ENCODE data around the gene LRRTM4.
"Not testable (repeated sequence)": the region's sequence is repeated elsewhere in the genome, so short reads cannot be mapped to it uniquely, and the experiment has no call there.

Gene LRRTM4

GRCh38 chr2:77054938-77055337 lies 467.2 kb downstream of the LRRTM4 start:
- no peak for DNase-seq

- no peak for DNase-seq
Measured at GRCh38 chr2:77046339-77046738, 475.8 kb downstream of the LRRTM4 start.

GRCh38 chr2:77045456-77045855 lies 476.7 kb downstream of the LRRTM4 start:
- not testable (repeated sequence) for DNase-seq

GRCh38 chr2:77034445-77034844 lies 487.7 kb downstream of the LRRTM4 start:
- no peak for DNase-seq

- DNase-seq, result not testable (repeated sequence)
Measured at GRCh38 chr2:77029237-77029636, 492.9 kb downstream of the LRRTM4 start.

- no peak for DNase-seq
Measured at GRCh38 chr2:77028032-77028600, 494.1 kb downstream of the LRRTM4 start.

GRCh38 chr2:77025714-77026113 lies 496.5 kb downstream of the LRRTM4 start:
- no peak for DNase-seq

- no peak for DNase-seq
Measured at GRCh38 chr2:77021161-77021560, 501.0 kb downstream of the LRRTM4 start.

GRCh38 chr2:77018219-77018618 lies 504.0 kb downstream of the LRRTM4 start:
- no peak for DNase-seq

- no peak for DNase-seq
Measured at GRCh38 chr2:77017355-77017745, 504.8 kb downstream of the LRRTM4 start.

GRCh38 chr2:77016443-77017354 lies 505.5 kb downstream of the LRRTM4 start:
- no peak for DNase-seq

- DNase-seq, result no peak
Measured at GRCh38 chr2:77013953-77014352, 508.2 kb downstream of the LRRTM4 start.

GRCh38 chr2:77013457-77013856 lies 508.7 kb downstream of the LRRTM4 start:
- DNase-seq, result no peak

GRCh38 chr2:77009307-77009706 lies 512.9 kb downstream of the LRRTM4 start:
- no peak for DNase-seq

GRCh38 chr2:77008853-77009252 lies 513.3 kb downstream of the LRRTM4 start:
- no peak for DNase-seq

GRCh38 chr2:77007686-77008085 lies 514.5 kb downstream of the LRRTM4 start:
- DNase-seq, result no peak

GRCh38 chr2:77005522-77005921 lies 516.7 kb downstream of the LRRTM4 start:
- DNase-seq, result no peak

GRCh38 chr2:77001895-77002294 lies 520.3 kb downstream of the LRRTM4 start:
- DNase-seq, result no peak

GRCh38 chr2:76998704-76999103 lies 523.5 kb downstream of the LRRTM4 start:
- DNase-seq, result no peak

GRCh38 chr2:76998152-76998551 lies 524.0 kb downstream of the LRRTM4 start:
- no peak for DNase-seq

- no peak for DNase-seq
Measured at GRCh38 chr2:76997296-76997695, 524.9 kb downstream of the LRRTM4 start.

- DNase-seq, result no peak
Measured at GRCh38 chr2:76985387-76986136, 536.6 kb downstream of the LRRTM4 start.

GRCh38 chr2:76984359-76984758 lies 537.8 kb downstream of the LRRTM4 start:
- no peak for DNase-seq

All from fibroblast of skin of back (primary cell).